CD14-positive monocyte (primary cell): ENCODE results near the gene SLC16A7. TPM values are rescaled to one million over a fixed set of nuclear protein-coding genes. Genes with fewer than 3 reads are reported as not detected.

Experiments
- DNase-seq, 3 donors: peaks; one replicate each; pipeline ENCODE4 v3.0.0-alpha.2; 2011 to 2022
- H2AFZ ChIP-seq: 2 replicates; pipeline ENCODE4 v1.6.0; 2012; ENCODE audit warnings: mild to moderate bottlenecking, low read depth, low read length, inconsistent platforms; ENCODE audit not compliant: insufficient read depth, poor library complexity, severe bottlenecking
- H3K27ac ChIP-seq, 2 donors: 1 replicate in 1 of 2; 2 replicates in 1 of 2; pipeline ENCODE4 v1.5.1; 2012 to 2013; ENCODE audit warnings: low read length in 2 of 2, control low read depth in 1 of 2, inconsistent platforms in 1 of 2, low read depth in 1 of 2, mild to moderate bottlenecking in 1 of 2
- H3K27me3 ChIP-seq, 2 donors: one replicate each; pipeline versions ENCODE4 v1.6.0 to v1.6.1; 2011 to 2013; ENCODE audit warnings: low read length in 2 of 2; ENCODE audit not compliant: control insufficient read depth in 2 of 2, insufficient read depth in 2 of 2
- H3K36me3 ChIP-seq, 2 donors: replicated peaks in 1 of 2; 1 replicate in 1 of 2; 2 replicates in 1 of 2; pipeline versions ENCODE4 v1.5.1 to v1.6.1; 2012 to 2013; ENCODE audit warnings: low read length in 2 of 2, control low read depth in 1 of 2, inconsistent platforms in 1 of 2, mild to moderate bottlenecking in 1 of 2; ENCODE audit not compliant: insufficient read depth in 2 of 2, control insufficient read depth in 1 of 2
- H3K4me1 ChIP-seq, 2 donors: 1 replicate in 1 of 2; 2 replicates in 1 of 2; pipeline versions ENCODE4 v1.5.1 to v1.6.1; 2012 to 2013; ENCODE audit warnings: low read length in 2 of 2, control low read depth in 1 of 2, inconsistent platforms in 1 of 2, mild to moderate bottlenecking in 1 of 2, moderate library complexity in 1 of 2; ENCODE audit not compliant: insufficient read depth in 2 of 2, control insufficient read depth in 1 of 2
- H3K4me2 ChIP-seq: replicated peaks from 2 replicates; pipeline ENCODE3; 2012; ENCODE audit warnings: low read length, moderate library complexity, mild to moderate bottlenecking; ENCODE audit not compliant: poor library complexity, severe bottlenecking; ENCODE audit errors: extremely low read depth
- H3K4me3 ChIP-seq, 3 experiments: fragments of 200-600 bp in 1 of 3; sonication (generic) in 1 of 3; replicated peaks in 1 of 3; 1 replicate in 2 of 3; 2 replicates in 1 of 3; pipeline ENCODE4 v1.5.1; 2011 to 2013; ENCODE audit warnings: low read length in 3 of 3, mild to moderate bottlenecking in 3 of 3, control low read depth in 2 of 3, low read depth in 2 of 3, inconsistent platforms in 1 of 3, moderate library complexity in 1 of 3
- H3K79me2 ChIP-seq: 2 replicates; pipeline ENCODE4 v1.6.0; 2012; ENCODE audit warnings: mild to moderate bottlenecking, control low read depth, inconsistent platforms, low read length, moderate library complexity; ENCODE audit not compliant: insufficient read depth
- H3K9ac ChIP-seq: 2 replicates; pipeline ENCODE4 v1.6.0; 2017; ENCODE audit warnings: low read length, mild to moderate bottlenecking; ENCODE audit not compliant: insufficient read depth, poor library complexity, severe bottlenecking
- H3K9me3 ChIP-seq, 2 donors: replicated peaks in 1 of 2; 1 replicate in 1 of 2; 2 replicates in 1 of 2; pipeline versions ENCODE4 v1.5.1 to v1.6.1; 2012 to 2013; ENCODE audit warnings: low read length in 2 of 2, control low read depth in 1 of 2; ENCODE audit not compliant: control insufficient read depth in 1 of 2, insufficient read depth in 1 of 2
- H4K20me1 ChIP-seq: 2 replicates; pipeline ENCODE4 v1.6.0; 2012; ENCODE audit warnings: mild to moderate bottlenecking, low read length, control low read depth, moderate library complexity; ENCODE audit not compliant: insufficient read depth
- H3K27ac Mint-ChIP-seq, 7 donors: one replicate each; pipeline ENCODE4 v1.8.0; 2020; ENCODE audit warnings: mild to moderate bottlenecking in 7 of 7, mixed read lengths in 7 of 7, moderate library complexity in 6 of 7, inconsistent platforms in 2 of 7
- H3K27me3 Mint-ChIP-seq, 3 donors: one replicate each; pipeline ENCODE4 v1.8.0; 2021 to 2022; ENCODE audit warnings: low read depth in 3 of 3, mild to moderate bottlenecking in 3 of 3, mixed read lengths in 3 of 3, moderate library complexity in 3 of 3, inconsistent platforms in 1 of 3
- H3K36me3 Mint-ChIP-seq, 2 donors: one replicate each; pipeline ENCODE4 v1.8.0; 2020; ENCODE audit warnings: mixed read lengths in 2 of 2, inconsistent platforms in 1 of 2, mild to moderate bottlenecking in 1 of 2
- H3K4me1 Mint-ChIP-seq: one replicate; pipeline ENCODE4 v1.8.0; 2020; ENCODE audit warnings: mild to moderate bottlenecking, mixed read lengths
- H3K4me3 Mint-ChIP-seq, 2 donors: one replicate each; pipeline ENCODE4 v1.8.0; 2020; ENCODE audit warnings: mild to moderate bottlenecking in 2 of 2, mixed read lengths in 2 of 2, moderate library complexity in 1 of 2
- H3K9me3 Mint-ChIP-seq, 7 donors: one replicate each; pipeline ENCODE4 v1.8.0; 2020 to 2022; ENCODE audit warnings: mixed read lengths in 7 of 7, mild to moderate bottlenecking in 6 of 7, moderate library complexity in 6 of 7, inconsistent platforms in 2 of 7
- whole genome bisulfite sequencing: methylation state at CpG from one replicate; pipeline ENCODE4 v1.1.5; 2013; ENCODE audit warnings: missing lambda C conversion rate; ENCODE audit not compliant: insufficient coverage; 5-methylcytosine and 5-hydroxymethylcytosine counted together
- intact Hi-C, 2 donors: fragments of 100-400 bp; cut with micrococcal nuclease; formaldehyde crosslinking; loops; one replicate each; pipeline versions ENCODE4 v1.15.0 to v1.15.1; 2023
- polyA plus RNA-seq, 3 donors: library from polyadenylated mRNA; depleted of rRNA in 1 of 3; unstranded in 2 of 3; stranded (reverse) in 1 of 3; fragments of 300-500 nt in 2 of 3; fragments of >200 nt in 1 of 3; fragmentation: Illumina TruSeq in 2 of 3; gene quantifications; 1 replicate in 2 of 3; 2 replicates in 1 of 3; pipeline ENCODE4 v1.2.3, GENCODE V29; 2012 to 2021
- TF ChIP-seq, protein P1 (sequence below): fragments of 200-600 bp; IDR thresholded peaks from one replicate; pipeline ENCODE4 v1.8.0; 2022; ENCODE audit warnings: antibody characterized with exemption, mild to moderate bottlenecking

The SLC16A7 gene
- polyA plus RNA-seq, 3 donors: 6.9 to 16.9 (median 11.8) TPM

DNA sequence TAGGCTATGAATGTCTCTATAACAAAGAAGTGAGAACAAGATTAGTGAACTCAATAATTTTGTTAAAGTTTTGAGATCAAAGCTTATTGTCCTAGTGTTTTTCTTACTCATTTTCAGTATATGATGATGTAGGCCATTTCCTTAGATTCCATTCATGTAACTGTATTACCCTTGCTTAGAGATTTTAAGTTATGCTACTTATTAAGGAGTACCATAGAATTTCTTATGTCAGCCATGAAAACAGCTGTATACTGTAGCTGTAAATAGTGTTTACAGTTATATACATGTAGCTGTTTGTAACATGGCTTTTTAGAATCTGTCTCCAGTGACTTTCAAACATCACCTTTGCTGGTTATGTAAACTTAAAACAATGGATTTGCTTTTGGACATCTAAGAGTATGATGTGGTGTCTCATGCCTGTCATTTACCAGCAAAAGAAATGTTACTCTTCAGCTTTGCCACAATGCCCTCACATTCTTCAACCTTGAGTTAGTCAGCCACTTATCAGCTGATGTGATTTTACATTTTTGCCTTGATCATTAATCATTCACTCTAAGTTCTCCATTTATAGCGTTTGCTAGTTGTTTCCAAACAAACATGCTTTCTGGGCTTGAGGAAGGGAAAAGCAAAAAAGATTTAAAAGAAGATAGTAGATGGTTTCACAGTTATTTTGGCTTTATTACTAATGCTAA, 55.5 kb downstream of the SLC16A7 start:
- Histone ChIP-seq H3K27ac (no peak overlapping the region), H3K4me1 (peaks cover 4 to 11% of the 10 kb centered on the region in 2 donors), H3K79me2 (no peaks in the 10 kb centered on the region), H3K36me3 (peaks cover 0 to 4% of the 10 kb centered on the region in 2 donors), H3K27me3 (no peaks in the 10 kb centered on the region), H2AFZ (no peak overlapping the region), H4K20me1 (no peaks in the 10 kb centered on the region), H3K4me2 (no peak overlapping the region), H3K4me3 (no peak overlapping the region), H3K9ac (no peak overlapping the region), H3K9me3 (peaks cover 10% of the 10 kb centered on the region in 2 donors)
- Mint-ChIP-seq H3K4me1 (peaks cover 13% of the 10 kb centered on the region), H3K9me3 (peaks cover 8 to 14% (median 10%) of the 10 kb centered on the region in 7 donors), H3K36me3 (peaks cover 11 to 12% of the 10 kb centered on the region in 2 donors), H3K27ac (no peak overlapping the region), H3K27me3 (no peaks in the 10 kb centered on the region), H3K4me3 (no peak overlapping the region)
- intact Hi-C loops: no loop called here
- TF ChIP-seq, protein P1, sequence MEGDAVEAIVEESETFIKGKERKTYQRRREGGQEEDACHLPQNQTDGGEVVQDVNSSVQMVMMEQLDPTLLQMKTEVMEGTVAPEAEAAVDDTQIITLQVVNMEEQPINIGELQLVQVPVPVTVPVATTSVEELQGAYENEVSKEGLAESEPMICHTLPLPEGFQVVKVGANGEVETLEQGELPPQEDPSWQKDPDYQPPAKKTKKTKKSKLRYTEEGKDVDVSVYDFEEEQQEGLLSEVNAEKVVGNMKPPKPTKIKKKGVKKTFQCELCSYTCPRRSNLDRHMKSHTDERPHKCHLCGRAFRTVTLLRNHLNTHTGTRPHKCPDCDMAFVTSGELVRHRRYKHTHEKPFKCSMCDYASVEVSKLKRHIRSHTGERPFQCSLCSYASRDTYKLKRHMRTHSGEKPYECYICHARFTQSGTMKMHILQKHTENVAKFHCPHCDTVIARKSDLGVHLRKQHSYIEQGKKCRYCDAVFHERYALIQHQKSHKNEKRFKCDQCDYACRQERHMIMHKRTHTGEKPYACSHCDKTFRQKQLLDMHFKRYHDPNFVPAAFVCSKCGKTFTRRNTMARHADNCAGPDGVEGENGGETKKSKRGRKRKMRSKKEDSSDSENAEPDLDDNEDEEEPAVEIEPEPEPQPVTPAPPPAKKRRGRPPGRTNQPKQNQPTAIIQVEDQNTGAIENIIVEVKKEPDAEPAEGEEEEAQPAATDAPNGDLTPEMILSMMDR: no peak
- DNase-seq: no peak
- no CpG with 5 or more reads among the region's 1 CpG for WGBS

DNA sequence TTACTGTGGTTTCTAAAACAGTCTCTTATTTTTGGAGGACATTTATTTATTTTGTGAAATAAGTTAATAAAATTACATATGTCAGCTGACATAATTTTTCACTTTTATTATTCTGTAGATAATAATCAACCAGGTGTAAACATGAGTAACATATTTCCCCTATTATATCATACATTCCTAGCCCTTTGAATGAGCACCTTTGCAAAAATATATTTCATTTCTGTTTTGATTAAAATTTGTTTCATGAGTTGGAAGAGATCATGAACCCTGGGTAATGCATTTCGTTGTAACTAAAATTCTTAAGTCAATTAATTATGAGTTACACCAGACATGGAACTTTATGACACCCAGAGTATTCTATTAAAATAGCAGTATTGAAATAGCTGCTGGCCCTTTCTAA, 56.3 kb downstream of the SLC16A7 start:
- no peak for DNase-seq
- Histone ChIP-seq H3K36me3 (peaks cover 0 to 4% of the 10 kb centered on the region in 2 donors), H4K20me1 (no peaks in the 10 kb centered on the region), H3K9ac (no peak overlapping the region), H3K4me2 (no peak overlapping the region), H3K9me3 (peaks cover 2 to 3% of the 10 kb centered on the region in 2 donors), H3K79me2 (no peaks in the 10 kb centered on the region), H3K27me3 (no peaks in the 10 kb centered on the region), H2AFZ (no peak overlapping the region), H3K4me3 (no peak overlapping the region), H3K27ac (no peak overlapping the region), H3K4me1 (peaks cover 4 to 11% of the 10 kb centered on the region in 2 donors)
- peaks cover 3 to 7% (median 6%) of the 10 kb centered on the region in 7 donors for H3K9me3 Mint-ChIP-seq
- H3K4me1 Mint-ChIP-seq: peaks cover 13% of the 10 kb centered on the region
- intact Hi-C loops: no loop called here
- TF ChIP-seq, protein P1: no peak
- no peak overlapping the region for H3K27ac Mint-ChIP-seq
- no peaks in the 10 kb centered on the region for H3K27me3 Mint-ChIP-seq
- no peak overlapping the region for H3K4me3 Mint-ChIP-seq
- no CpG with 5 or more reads among the region's 1 CpG for WGBS
- H3K36me3 Mint-ChIP-seq: peaks cover 5 to 8% of the 10 kb centered on the region in 2 donors
